Cardiac fibroblast (primary cell): ENCODE measurements around the gene RFPL3.
"Not testable (repeated sequence)": the region's sequence is repeated elsewhere in the genome, so short reads cannot be mapped to it uniquely, and the experiment has no call there.

Experiments used
- DNase-seq, 2 donors: peaks; one replicate each; pipeline versions ENCODE4 v3.0.0 to v3.0.0-alpha.2; 2010; ENCODE audit warnings: low read depth in 2 of 2
- H3K4me3 ChIP-seq, 2 donors: replicated peaks in 1 of 2; 1 replicate in 1 of 2; 2 replicates in 1 of 2; pipeline ENCODE4 v1.5.1; 2011; ENCODE audit warnings: low read depth in 2 of 2, low read length in 2 of 2, mild to moderate bottlenecking in 2 of 2, moderate library complexity in 1 of 2
- CTCF ChIP-seq: IDR thresholded peaks from one replicate; pipeline ENCODE4 v1.5.1; 2011; ENCODE audit warnings: low read depth, mild to moderate bottlenecking, low read length, inconsistent platforms

RFPL3 gene

DNA sequence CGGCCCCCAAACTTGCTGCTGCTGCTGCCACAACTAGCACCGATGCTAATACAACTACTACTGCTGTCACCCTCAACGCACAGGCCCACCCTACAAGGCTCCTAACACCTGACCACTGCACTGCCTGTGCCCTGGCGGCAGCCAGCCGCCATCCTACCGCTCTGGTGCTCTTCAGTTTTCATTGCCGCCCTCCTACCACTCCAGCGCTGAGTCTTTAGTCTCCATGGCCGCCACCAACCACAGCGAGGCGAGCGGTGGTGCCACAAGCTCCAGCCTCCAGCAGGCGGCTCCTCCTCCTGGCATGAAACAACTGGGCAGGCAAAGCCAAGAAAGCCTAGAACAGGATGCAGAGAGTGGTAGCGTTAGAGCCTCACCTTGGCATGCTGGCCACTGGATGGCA is 5.0 kb upstream of the RFPL3 start:
- no peak for TF ChIP-seq CTCF
- DNase-seq = no peak
- H3K4me3 ChIP-seq = no peak overlapping the region

GRCh38 chr22:32353292-32353691 is 4.4 kb upstream of the RFPL3 start:
- no peak for TF ChIP-seq CTCF
- no peak for DNase-seq
- H3K4me3 ChIP-seq = no peak overlapping the region

GRCh38 chr22:32353840-32354239 is 3.8 kb upstream of the RFPL3 start:
- no peak overlapping the region for H3K4me3 ChIP-seq
- TF ChIP-seq CTCF = no peak
- DNase-seq = no peak

DNA sequence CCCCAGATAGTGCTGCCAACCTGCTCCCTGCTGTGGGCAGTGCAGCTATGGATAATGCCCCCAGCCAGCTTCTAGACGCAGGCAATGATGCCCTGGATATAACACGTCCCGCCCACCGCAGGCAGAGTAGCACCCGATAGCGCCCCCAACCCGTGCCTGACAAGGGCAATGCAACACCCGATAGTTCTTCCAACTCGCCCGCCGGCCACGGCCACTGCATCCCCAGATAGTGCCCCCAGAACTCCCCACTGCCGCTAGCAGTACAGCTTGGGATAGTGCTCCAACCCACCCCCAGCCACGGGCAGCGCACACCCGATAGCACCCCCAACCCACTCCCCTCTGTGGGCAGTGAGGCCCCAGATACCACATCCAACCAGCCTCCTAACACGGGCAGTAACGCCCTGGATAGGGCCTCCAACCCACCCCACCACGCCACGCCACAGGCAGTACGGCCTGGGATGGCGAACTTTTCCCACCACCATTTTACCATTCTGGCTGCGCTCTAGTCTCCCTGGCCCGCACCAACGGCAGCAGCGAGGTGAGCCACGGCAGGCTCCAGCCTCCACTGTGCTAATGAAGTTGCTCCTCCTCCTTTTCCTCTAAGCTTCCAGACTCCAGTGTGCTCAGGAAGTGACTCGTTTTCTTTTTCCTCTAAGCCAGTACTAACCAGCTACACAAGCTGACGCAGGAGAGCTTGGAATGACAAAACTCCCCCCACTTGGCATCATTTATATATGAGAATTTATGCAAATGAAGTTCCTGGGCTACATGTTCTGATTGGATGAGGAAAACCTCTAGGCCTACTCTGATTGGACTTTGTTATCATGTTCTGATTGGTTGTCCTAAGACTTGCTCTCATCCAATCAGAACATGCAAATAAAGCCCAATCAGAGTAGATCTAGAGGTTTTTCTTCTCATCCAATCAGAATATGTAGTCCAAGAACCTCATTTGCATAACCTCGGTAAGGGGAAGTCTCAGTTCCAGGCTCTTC is 3.0 kb upstream of the RFPL3 start:
- H3K4me3 ChIP-seq = no peak overlapping the region
- TF ChIP-seq CTCF = no peak
- peak; percentile 31 to 47 for DNase-seq

DNA sequence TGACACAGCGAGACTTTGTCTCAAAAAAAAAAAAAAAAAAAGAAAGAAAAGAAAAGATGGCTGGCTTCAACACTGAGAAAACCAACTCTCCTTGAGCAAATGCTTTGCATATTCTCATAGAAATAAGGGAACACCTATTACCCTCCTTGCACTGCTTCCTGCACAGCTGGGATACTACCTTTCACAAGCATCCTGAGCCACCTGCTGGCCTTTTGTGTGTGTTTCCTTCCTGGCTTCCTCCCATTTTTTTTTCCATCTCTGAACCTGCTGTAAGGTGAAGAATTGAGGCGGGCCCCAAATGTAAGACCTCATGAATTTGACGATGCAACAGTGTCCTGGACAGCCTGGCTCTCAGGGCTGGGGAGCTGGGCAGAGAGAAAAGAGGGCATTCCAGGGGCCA is 1.9 kb upstream of the RFPL3 start:
- TF ChIP-seq CTCF = no peak
- no peak for DNase-seq
- H3K4me3 ChIP-seq = no peak overlapping the region

GRCh38 chr22:32360096-32360495 is 2.4 kb downstream of the RFPL3 start:
- not testable (repeated sequence) for H3K4me3 ChIP-seq, DNase-seq

- DNase-seq = no peak
- no peak overlapping the region for H3K4me3 ChIP-seq
- TF ChIP-seq CTCF = no peak
Measured at GRCh38 chr22:32361257-32361656, 3.6 kb downstream of the RFPL3 start.
